HG03064 (cell line): Measurements from ENCODE around the gene IQSEC1.

Experiments
- ATAC-seq: cut with Tn5 transposase; IDR thresholded peaks from one replicate; pipeline ENCODE4 v1.9.1; 2021; ENCODE audit warnings: low read depth; ENCODE audit not compliant: unreplicated experiment

Gene IQSEC1

DNA sequence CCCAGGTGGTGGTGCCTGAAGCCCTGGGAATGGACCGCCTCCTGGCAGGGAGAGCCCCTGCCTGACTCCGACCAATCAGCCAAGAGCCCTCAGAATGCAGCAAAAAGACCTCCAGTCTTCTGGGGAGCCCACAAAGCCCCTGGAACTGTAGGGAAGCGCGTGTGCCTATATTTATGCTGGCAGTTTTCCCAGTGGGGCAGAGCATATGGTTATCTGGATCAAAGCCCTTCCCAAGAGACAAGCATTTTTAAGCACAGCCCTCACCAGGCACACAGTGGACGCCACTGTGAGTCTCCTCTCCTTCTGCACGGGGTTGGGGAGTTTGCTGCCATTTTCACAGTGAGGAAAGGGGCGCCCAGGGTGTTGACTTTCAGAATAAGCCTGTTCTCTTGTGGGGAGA is 150.9 kb downstream of the IQSEC1 start:
- no peak for ATAC-seq

DNA sequence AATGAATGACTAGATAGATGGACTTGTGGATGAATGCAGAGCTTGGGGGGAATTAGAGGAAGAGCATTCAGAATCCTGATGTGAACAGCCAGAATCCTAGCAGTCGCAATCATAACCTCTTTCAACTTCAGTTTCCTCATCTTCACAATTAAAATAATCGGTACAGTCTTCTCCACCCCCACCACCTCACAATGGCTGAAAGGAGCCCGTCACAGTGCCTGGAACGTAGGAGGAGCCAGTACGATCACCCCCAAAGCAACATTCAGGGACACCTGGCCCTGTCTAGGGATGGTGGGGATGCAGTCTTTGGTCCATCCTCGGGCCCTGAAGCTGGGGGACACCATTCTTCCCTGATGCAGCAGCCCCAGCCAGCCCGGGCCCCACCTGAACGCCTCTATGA is 151.5 kb downstream of the IQSEC1 start:
- no peak for ATAC-seq

DNA sequence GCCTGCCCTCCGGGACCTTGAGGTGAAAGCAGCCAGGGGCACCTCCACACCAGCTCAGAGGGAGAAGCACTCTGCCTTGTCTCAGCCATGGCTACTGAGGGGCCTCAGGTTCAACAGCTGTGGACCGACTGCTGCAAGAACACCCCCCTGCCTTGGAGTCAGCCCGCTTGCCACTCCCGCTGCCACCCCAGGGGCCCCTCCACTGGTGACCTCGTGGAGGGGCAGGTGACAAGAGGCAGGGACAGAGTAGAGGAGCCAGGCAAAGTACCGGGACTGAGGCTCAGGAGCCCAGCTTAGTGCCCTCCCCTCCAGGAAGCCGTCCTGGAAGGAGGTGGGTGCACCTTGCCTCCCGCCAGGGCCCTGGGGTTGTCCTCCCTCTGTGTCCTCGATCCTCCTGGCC is 152.3 kb downstream of the IQSEC1 start:
- no peak for ATAC-seq

DNA sequence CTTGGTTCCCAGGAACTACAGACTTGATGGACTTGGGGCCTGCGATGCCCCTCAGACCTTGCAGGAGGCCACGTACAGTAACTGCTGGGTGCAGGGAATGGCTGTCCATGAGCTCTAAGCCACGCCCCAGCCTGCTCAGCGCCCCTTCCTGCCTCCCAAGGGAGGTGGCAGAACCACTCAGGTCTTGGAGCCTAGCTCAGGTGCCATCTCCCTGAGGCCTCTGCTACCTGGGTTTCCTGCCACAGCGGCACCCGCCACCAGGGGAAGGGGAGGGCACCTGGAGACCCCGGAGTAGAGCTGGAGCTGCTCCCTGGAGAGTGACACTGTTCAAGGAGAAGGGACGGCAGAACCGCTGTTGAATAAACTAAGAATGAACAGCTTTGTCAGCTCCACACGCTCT is 154.0 kb downstream of the IQSEC1 start:
- no peak for ATAC-seq

DNA sequence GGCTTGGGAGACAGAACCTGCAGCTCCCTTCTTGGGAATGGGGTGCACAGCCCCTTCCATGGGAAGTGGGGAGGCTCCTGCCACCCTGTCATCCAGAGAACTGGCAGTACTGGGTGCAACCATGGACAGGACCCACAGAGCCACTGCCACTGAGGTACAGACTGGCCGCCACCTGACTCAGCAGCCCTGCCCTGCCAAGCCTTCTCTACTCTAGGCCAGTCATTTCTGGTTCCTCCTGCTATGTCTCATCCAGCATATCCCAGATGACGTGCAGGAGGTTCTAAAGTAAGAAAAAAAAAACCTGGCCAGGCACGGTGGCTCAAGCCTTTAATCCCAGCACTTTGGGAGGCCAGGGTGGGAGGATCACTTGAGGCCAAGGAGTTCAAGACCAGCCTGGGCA is 155.0 kb downstream of the IQSEC1 start:
- no peak for ATAC-seq

DNA sequence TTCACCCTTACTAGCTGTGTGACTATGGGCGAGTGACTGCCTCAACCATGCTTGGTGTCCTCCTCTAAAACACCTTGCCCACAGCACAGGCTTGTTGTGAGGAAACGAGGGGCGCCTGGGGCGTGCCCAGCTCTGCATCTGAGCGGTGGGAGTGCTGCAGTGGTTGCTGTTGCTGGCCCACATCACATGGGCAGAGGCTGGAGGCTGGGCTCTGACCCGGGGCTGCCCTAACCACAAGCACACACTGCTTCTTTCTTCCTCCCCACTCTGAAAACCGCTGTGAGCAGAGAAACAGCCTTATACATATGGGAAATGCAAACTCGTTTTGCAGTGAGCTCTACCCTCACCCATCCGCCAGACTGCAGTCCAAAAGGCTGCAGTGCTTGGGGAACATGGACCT is 157.1 kb downstream of the IQSEC1 start:
- no peak for ATAC-seq

DNA sequence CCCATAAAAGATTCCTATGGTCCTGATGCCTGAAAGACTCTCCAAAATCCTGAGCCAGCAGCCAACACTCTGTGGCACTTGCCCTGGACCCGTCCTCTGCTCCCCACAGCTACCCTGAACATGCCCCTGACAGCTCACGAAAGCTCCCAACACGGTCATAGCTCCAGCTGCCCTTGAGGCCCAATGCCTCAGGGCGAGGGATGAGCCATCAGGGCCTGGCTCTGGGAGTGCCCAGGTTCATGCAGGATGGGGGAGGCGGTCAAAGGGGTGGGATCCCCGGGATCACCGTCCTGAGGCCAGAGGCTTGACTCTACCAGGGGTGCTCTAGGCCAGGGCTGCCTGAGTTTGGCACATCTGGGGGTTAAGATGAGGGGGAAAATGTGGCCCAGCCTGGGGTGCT is 159.1 kb downstream of the IQSEC1 start:
- no peak for ATAC-seq

DNA sequence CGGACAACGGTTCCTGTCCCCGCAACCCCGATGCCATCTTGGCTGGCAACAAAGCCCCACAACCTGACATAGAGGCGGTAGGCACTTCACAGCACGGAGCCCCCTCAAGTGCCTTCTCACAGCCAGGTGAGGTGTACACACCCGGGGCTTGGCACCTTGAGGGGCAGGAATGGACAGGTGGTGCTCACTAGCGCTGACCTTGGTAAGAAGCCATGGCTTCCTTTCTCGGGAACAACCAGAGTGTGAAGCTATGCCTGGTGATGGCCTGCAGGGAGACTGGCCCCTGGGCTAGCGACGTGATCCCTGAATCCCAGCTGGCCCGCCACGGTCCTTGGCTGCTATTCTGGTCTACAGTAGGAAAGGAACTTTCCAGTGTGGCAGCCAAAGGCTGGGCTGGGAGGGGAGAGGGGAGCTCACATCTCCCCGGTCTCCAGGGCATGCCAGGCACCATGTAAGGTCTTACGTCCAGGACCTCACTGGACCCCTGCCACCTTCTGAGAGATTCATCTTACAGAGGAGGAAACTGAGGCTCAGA is 161.3 kb downstream of the IQSEC1 start:
- no peak for ATAC-seq

DNA sequence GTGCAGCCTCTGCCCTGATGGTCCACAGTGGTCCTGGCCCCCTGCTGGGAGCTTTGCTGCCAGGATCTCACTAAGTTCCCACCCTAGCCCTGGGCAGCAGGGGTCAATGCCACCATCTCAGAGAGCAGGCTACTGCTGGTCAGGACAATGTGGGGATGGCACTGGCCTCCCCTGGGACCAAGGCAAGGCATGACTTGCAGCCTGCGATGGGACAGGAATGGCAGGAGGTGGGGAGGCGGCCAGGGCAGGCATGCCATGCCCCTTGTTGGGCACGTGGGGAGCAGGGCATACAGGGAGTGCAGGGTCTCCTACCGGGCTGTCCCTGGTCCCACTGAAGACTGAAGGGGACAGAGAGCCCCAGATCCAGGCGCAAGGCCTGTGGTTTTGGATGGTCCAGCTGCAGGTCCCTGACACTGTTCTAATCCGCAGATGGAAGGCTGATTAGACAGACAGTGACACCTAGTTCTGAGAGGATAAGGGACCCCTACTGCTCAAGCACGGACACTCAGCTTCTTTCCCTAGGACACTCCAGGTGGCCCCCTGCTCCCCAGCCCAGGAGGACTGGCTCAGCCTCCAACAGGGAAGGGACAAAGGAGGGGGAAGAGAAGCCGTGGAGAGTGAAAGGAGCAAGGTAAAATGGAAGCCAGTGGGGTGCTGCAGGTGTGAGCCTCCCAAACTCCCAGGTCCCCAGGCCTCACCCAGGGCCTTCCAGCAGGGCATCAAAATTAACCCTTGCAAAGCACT is 162.7 kb downstream of the IQSEC1 start:
- no peak for ATAC-seq

DNA sequence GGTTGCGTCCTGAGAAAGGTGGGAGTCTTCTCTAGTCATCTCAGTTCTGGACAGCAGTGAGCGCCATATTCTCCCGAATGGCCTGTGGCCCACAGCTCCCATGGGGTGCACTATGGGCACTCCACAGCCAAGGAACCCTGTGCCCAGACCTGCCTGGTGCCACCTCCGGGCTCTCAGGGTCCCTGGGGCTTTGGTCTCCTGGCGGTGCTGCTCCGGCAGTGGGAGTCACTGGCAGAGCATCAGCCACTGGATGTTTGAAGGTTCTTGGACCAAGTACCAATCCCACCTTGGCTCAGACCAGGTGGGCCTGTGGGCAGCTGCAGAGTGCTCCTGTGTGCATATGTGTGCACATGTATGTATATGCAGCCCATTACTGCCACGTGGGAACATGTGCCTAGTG is 163.5 kb downstream of the IQSEC1 start:
- ATAC-seq = no peak

DNA sequence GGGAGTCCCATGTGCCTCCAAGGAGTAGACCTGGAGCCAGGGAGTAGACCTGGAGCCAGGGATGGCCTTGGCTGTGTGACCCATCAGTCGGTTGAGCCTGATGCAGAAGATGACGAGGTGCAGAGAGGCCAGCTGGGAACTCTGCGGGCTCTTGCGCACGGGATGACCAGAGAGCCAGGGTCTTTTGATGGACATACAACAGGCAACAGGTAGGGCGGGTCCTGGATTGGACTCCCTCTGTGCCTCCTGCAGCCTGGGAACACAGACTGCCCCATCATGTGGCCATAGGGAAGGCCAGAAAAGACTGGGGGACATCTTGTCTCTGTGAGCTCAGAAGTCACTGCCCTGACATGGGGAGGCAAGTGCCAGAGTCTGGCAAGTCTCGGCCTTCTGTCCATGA is 164.4 kb downstream of the IQSEC1 start:
- no peak for ATAC-seq

DNA sequence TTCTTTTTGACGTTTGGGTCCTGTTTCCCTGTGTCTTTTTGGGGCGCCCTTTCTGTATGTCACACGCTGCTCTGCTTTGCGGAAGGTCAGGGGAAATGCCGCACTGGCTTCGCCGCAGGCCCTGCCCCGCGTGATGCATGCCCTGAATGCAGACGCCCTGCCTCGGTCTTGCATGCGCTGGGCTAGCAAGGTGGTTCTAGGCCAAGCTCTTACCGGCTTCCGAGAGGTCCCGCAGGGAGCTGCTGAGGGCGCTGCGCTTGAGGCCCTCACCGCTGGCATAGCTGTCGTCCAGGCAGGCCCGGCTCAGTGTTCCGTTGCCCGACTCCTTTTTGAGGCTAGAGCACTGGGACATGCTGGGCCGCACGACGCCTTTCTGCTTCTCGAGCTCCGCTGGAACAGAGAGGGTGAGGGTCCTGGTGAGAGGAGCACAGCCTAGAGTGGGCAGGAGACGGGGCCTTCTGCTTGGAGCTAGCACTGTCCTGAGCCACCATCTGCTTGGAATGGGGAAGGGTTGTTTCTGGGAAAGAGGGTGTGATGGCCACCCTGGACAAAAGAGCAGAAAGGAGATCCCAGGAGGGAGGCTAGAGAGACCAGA is 165.0 kb downstream of the IQSEC1 start:
- no peak for ATAC-seq

DNA sequence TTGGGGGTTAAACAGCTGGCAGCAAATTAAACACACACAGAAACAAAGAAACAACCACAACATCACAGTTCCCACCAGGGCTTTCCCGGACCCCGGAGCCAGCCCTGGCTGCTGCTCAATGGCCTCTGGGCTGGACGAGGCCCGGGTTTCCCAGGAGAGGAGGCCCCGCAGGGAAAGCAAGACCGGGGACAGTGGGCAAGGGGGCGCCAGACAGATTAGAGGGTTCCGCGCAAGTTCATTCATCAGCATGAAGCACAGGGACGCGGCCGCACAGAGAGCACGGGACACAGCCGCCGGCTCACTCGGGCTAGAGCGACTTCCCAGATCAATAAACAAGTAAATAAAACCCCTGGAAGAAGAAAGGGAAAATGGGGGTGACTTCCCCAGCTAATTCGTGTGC is 165.5 kb downstream of the IQSEC1 start:
- no peak for ATAC-seq

DNA sequence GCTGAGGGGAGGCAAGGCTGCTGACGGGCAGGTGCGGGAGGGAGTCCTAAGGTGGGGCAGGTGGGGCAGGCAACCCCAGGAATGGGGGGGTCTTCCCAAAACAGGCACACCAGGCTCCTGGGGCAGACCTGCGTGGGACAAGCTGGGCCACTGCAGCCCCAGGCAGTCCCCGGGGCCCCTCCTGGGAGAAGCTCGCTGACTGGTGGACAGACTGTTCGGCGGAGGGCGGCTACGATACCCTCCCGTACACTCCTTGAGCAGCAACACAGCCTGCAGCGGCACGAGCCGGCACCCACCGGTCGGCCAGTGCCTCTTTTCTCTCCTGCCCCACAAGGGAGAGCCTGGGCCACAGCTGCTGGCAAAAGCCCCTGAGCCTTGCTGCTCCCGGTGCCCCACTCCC is 165.9 kb downstream of the IQSEC1 start:
- no peak for ATAC-seq

DNA sequence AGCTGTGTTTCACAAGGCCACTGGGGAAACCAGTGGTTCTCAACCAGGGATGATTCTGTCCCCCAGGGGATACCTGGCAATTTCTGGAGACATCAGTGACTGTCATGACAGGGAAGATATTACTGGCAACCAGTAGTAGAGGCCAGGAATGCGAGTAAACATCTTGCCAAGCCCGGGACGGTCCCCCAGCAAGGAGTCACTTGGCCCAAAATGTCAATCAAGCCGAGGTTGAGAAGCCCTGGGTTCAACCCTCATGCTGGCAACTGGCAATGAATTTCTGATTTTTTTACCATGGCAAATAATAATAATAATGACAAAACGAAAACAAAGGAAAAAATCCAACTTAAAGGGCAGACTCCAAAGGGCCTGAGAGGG is 166.3 kb downstream of the IQSEC1 start:
- no peak for ATAC-seq

DNA sequence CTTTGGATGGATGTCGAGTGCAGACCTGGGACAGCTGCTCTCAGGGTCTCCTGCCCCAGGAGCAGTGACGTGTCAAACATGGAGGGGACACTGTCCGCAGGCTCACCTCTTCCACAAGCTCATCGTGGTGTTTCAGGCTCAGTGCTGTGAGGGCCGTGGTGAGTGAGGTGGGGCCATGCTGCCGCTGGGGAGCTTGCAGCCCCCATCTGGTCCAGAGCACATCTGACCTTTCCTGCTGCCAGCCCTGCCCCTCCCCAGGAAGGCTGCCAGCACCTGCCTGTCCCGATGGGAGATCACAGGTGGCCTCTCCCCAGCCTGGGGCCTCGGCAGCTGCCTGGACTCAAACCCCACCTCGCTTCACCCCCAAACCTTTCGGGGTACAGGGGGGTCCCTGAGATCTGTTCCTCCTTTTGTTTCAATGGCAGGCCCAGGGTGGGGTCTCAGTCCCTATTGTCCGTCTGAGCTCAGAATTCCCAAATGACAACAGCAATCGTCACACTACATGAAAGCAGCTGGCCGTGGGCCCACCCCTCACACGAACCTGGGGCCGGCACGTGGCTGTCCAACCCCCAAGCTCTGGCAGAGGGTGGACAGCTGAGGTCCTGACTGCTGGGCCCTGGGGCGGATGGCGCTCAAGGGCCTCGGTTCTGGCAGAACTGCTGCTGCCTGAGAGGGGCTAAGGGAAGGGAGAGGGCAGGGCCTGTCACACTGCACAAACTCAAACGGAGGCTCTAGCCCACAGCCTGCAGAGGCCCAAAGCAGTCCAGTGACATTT is 166.9 kb downstream of the IQSEC1 start:
- ATAC-seq = no peak

DNA sequence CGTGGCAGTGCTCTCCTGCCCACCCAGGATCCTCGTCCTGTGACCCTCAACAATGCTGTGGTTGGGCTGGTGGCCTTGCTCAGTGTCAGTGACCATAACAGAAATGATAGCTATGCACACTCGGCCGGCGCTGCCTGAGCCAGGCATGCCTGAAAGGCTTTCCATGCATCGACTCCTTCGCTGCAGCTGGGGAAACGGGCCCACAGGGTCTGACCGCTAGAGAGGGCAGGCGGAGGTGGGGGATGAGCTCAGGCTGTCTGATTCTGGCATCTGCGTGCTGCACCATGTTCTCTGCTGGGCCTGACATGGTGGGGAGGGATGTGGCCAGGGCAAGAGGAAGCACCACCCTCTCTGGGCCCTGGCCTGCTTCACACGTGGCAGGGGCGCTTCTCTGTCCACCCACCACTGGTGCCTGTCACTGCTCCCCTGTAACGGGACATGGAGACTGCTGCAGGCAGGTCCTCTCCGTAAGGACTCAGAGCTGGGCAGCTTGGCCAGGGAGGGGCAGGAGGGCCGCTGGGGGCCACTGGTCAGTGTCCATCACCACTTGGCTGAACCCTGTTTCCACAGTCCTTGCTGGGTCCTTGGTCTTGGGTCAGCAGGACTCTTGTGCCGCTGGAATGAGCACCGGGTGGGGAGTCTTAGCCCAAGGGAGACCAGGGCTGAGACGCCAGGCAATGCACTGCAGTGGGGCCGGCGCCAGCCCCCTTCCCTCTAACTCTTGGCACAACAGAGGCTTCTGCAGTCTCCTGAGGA is 167.7 kb downstream of the IQSEC1 start:
- ATAC-seq = no peak

DNA sequence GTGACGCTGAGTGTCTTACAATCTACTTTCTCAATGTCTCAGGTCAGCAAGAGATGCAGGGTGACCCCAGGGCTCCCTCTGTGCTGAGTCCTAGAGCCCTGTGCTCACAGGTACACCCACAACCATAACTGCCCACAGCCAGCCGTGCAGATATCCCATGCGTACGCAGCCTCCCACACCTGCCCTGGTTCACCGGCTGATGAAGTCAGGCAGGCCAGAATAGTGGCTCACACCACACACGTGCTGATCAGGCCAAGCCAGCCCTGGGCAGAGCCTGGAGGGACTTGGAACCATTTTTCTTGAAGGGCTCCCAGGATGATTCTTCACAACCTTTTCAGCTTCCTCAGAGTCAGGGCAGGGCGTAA is 168.3 kb downstream of the IQSEC1 start:
- ATAC-seq = no peak

DNA sequence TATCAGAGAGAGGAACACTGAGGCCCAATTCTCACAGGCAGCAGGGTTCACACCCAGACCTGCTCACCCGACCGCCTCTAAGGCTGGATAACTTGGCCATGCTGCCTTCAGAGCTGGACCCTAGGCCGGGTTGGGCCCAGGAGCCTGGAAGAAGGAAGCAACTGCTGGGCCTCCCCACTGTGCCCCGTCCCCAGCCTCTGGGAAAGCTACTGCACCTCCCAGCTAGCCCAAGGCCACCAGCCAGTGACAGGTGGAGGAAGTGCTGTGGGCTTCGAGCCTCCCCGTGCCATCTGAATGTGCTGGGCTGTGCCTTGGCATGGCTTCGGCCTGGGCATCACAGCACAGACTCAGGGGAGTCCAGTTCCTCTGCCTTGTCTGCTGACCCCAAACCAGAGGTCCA is 169.3 kb downstream of the IQSEC1 start:
- ATAC-seq = no peak

DNA sequence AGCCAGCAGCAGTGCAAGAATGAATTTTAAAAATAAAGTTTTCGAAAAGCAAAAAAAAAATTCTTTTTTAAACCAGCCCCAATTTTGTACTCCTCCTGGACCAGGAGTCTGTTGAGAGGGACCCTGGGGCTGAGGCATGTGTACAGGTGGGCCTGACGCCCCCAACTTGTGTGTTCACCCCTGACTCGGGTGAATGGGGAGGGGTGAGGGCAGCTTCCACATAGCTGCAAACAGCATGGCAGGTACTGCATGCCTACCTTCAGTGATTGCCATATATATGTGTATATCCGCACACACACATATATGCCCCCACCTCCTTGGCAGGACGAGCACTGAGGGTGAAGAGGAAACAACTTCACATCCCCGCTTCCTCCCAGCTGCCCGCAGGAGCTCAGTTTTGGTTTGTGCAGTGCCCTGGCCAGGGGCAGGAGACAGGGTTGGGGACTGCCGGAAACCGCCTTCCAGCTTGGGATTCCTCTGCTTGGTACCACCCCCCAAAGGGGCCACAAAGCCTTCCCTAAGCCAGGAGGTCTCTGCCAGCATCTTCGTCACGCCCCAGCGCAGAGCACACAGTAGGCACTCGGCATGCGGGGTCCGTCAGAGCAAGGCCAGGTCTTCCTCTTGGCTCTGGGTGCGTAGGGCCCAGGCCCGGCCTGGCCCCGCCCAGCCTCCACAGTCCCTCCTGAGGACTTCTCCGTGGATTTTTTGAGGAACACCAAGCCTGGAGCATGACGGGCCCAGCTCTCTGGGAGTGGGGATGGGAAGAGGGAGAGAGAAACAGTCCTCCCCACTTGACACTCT is 170.0 kb downstream of the IQSEC1 start:
- ATAC-seq = no peak
